Panc1 (cell line): ENCODE data around the gene MACIR. TPM values are rescaled to one million over a fixed set of nuclear protein-coding genes. Genes with fewer than 3 reads are reported as not detected.

Experiments used
- ATAC-seq: fragments of 200-7000 bp; cut with Tn5 transposase; 2 replicates; pipeline ENCODE4 v1.9.1; 2020; ENCODE audit warnings: mild to moderate bottlenecking, moderate library complexity
- BruUV-seq: library from RNA; stranded (reverse); fragments of 400-500 nt; replicated peaks from 2 replicates; lab custom pipeline; 2021; lab: Mats Ljungman, UMichigan
- CTCF ChIA-PET: fragments of 300-600 bp; sonication (Branson Sonifier 250); formaldehyde crosslinking; loops from one replicate; lab custom pipeline; 2022; ENCODE audit warnings: antibody characterized with exemption; lab: Charles Lee
- POLR2A ChIA-PET: fragments of 300-600 bp; sonication (Branson Sonifier 250); formaldehyde crosslinking; loops from one replicate; lab custom pipeline; 2022; ENCODE audit warnings: antibody characterized with exemption; lab: Charles Lee
- DNase-seq: peaks from one replicate; pipeline ENCODE4 v3.0.0-alpha.2; 2010; ENCODE audit warnings: low read depth, low spot score
- H3K27ac ChIP-seq: 2 replicates; pipeline ENCODE4 v1.5.1; 2011; ENCODE audit warnings: mild to moderate bottlenecking, low read length, inconsistent platforms
- H3K27me3 ChIP-seq: fragments of 200-500 bp; sonication (Bioruptor generic); 2 replicates; pipeline ENCODE4 v1.6.0; 2014; ENCODE audit warnings: low read length, inconsistent platforms; ENCODE audit not compliant: control insufficient read depth, insufficient read depth
- H3K36me3 ChIP-seq: fragments of 200-500 bp; sonication (Bioruptor generic); 2 replicates; pipeline ENCODE4 v1.5.1; 2014; ENCODE audit warnings: inconsistent platforms, mild to moderate bottlenecking, low read length, moderate library complexity; ENCODE audit not compliant: control insufficient read depth, insufficient read depth
- H3K4me1 ChIP-seq: 2 replicates; pipeline ENCODE4 v1.5.1; 2011; ENCODE audit warnings: inconsistent platforms, mild to moderate bottlenecking, low read length, moderate library complexity; ENCODE audit not compliant: control insufficient read depth, insufficient read depth
- H3K4me3 ChIP-seq, 2 experiments: 2 replicates each; pipeline ENCODE4 v1.5.1; 2011 to 2012; ENCODE audit warnings: low read depth in 2 of 2, low read length in 2 of 2, mild to moderate bottlenecking in 2 of 2, inconsistent platforms in 1 of 2, moderate library complexity in 1 of 2
- H3K9me3 ChIP-seq: fragments of 200-500 bp; sonication (Bioruptor generic); 2 replicates; pipeline ENCODE4 v1.5.1; 2014; ENCODE audit warnings: low read depth, mild to moderate bottlenecking, inconsistent platforms, low read length, moderate library complexity; ENCODE audit not compliant: control insufficient read depth, insufficient read depth
- POLR2AphosphoS5 ChIP-seq: IDR thresholded peaks from 2 replicates; pipeline ENCODE4 v1.6.1; 2012; ENCODE audit warnings: mild to moderate bottlenecking, low read depth, low read length, moderate library complexity
- SIN3A ChIP-seq: IDR thresholded peaks from 2 replicates; pipeline ENCODE4 v1.6.1; 2012; ENCODE audit warnings: low read depth, mild to moderate bottlenecking, low read length, moderate library complexity, borderline replicate concordance; ENCODE audit not compliant: insufficient read depth
- TCF7L2 ChIP-seq: IDR thresholded peaks from 2 replicates; pipeline ENCODE4 v1.6.1; 2011; ENCODE audit warnings: mild to moderate bottlenecking, low read depth, low read length, inconsistent platforms
- in situ Hi-C: cut with HindIII; loops from 2 replicates; pipeline ENCODE4 v1.10.0; 2016; ENCODE audit warnings: low sequenced_read_pairs, low pct_unique_long_range_greater_than_20kb
- intact Hi-C: fragments of 100-400 bp; cut with micrococcal nuclease; formaldehyde crosslinking; loops from one replicate; pipeline ENCODE4 v1.10.0; 2022; ENCODE audit not compliant: unreplicated experiment
- total RNA-seq: library from RNA; stranded (reverse); gene quantifications from one replicate; pipeline ENCODE4 v1.2.1, GENCODE V29; 2021; ENCODE audit not compliant: unreplicated experiment
- TF ChIP-seq, protein P1 (sequence below): fragments of 450-650 bp; IDR thresholded peaks from 2 replicates; pipeline ENCODE4 v1.5.1; 2017; ENCODE audit warnings: mild to moderate bottlenecking
- TF ChIP-seq, protein P2 (sequence below), 2 experiments: IDR thresholded peaks; 2 replicates each; pipeline ENCODE4 v1.6.1; 2011 to 2012; ENCODE audit warnings: low read depth in 2 of 2, control low read depth in 1 of 2, low read length in 1 of 2, mild to moderate bottlenecking in 1 of 2, moderate library complexity in 1 of 2; ENCODE audit not compliant: insufficient read depth in 1 of 2

The MACIR gene
- total RNA-seq, 1 experiment from 2014 or later = 11.0 TPM

DNA sequence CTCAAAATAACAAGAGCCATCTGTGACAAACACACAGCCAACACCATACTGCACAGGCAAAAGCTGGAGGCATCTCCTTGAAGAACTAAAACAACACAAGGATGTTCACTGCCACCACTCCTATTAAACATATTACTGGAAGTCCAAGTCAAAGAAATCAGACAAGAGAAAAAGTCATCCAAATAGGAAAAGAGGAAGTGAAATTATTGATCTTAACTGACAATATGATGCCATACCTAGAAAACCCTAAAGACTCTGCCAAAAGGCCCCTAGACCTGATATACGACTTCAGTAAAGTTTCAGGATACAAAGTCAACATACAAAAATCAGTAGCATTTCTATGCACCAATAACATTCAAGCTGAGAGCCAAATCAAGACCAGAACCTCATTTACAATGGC is 30.0 kb upstream of the MACIR start:
- ChIA-PET POLR2A (no interaction called here), CTCF (no interaction called here)
- Histone ChIP-seq H3K27ac (no peak overlapping the region), H3K9me3 (no peaks in the 10 kb centered on the region), H3K36me3 (no peaks in the 10 kb centered on the region), H3K4me3 (no peak overlapping the region), H3K4me1 (no peaks in the 10 kb centered on the region), H3K27me3 (no peaks in the 10 kb centered on the region)
- intact Hi-C loops (no loop called here), in situ Hi-C loops (no loop called here)
- ATAC-seq = no peak
- no peak for DNase-seq
- TF ChIP-seq SIN3A (no peak), POLR2AphosphoS5 (no peak), TCF7L2 (no peak)
- TF ChIP-seq, protein P1, sequence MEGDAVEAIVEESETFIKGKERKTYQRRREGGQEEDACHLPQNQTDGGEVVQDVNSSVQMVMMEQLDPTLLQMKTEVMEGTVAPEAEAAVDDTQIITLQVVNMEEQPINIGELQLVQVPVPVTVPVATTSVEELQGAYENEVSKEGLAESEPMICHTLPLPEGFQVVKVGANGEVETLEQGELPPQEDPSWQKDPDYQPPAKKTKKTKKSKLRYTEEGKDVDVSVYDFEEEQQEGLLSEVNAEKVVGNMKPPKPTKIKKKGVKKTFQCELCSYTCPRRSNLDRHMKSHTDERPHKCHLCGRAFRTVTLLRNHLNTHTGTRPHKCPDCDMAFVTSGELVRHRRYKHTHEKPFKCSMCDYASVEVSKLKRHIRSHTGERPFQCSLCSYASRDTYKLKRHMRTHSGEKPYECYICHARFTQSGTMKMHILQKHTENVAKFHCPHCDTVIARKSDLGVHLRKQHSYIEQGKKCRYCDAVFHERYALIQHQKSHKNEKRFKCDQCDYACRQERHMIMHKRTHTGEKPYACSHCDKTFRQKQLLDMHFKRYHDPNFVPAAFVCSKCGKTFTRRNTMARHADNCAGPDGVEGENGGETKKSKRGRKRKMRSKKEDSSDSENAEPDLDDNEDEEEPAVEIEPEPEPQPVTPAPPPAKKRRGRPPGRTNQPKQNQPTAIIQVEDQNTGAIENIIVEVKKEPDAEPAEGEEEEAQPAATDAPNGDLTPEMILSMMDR = no peak
- TF ChIP-seq, protein P2, sequence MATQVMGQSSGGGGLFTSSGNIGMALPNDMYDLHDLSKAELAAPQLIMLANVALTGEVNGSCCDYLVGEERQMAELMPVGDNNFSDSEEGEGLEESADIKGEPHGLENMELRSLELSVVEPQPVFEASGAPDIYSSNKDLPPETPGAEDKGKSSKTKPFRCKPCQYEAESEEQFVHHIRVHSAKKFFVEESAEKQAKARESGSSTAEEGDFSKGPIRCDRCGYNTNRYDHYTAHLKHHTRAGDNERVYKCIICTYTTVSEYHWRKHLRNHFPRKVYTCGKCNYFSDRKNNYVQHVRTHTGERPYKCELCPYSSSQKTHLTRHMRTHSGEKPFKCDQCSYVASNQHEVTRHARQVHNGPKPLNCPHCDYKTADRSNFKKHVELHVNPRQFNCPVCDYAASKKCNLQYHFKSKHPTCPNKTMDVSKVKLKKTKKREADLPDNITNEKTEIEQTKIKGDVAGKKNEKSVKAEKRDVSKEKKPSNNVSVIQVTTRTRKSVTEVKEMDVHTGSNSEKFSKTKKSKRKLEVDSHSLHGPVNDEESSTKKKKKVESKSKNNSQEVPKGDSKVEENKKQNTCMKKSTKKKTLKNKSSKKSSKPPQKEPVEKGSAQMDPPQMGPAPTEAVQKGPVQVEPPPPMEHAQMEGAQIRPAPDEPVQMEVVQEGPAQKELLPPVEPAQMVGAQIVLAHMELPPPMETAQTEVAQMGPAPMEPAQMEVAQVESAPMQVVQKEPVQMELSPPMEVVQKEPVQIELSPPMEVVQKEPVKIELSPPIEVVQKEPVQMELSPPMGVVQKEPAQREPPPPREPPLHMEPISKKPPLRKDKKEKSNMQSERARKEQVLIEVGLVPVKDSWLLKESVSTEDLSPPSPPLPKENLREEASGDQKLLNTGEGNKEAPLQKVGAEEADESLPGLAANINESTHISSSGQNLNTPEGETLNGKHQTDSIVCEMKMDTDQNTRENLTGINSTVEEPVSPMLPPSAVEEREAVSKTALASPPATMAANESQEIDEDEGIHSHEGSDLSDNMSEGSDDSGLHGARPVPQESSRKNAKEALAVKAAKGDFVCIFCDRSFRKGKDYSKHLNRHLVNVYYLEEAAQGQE (IDR thresholded peaks at IDR 0.05; ENCODE audit: insufficient read depth in 1 of 2, low read depth in 2 of 2, low read length in 1 of 2) = no peak
- BruUV-seq = no TSS peak

DNA sequence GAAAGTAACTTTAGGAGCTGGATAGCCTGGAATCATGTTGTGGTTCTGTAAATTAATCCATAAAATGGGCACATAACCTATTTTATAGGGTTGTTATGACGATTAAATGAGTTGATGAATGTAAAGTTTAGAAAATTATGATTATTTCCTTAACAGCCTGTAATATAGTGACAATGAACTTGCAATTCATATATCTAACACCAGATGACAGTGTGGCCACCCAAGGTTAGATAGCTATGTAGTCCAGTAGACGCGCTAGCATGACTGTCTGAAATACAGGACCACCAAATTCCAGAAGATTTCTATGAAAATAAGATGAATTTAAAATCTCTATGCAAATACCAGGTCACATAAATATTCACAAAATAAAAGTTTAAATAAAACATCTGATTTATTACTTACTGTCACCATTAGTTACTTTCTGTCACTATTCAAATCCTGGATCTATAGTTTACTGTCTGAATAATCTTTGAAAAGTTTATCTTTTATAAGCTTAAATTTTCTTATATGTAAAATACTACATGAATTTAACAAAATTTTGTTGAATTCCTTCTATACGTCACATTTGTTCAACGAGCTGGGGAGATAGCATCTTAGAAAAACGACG is 26.1 kb upstream of the MACIR start:
- no TSS peak for BruUV-seq
- intact Hi-C loops (loop anchor here (1.0 kb wide), 1 partner anchor 243 kb away; no protein-coding TSS in a partner anchor), in situ Hi-C loops (no loop called here)
- Histone ChIP-seq H3K27me3 (no peaks in the 10 kb centered on the region), H3K27ac (no peak overlapping the region), H3K36me3 (no peaks in the 10 kb centered on the region), H3K4me3 (no peak overlapping the region), H3K9me3 (no peaks in the 10 kb centered on the region), H3K4me1 (no peaks in the 10 kb centered on the region)
- TF ChIP-seq POLR2AphosphoS5 = no peak
- TF ChIP-seq, protein P1 = peak; percentile 87; the same call in 1 of the 2 replicates
- POLR2A ChIA-PET = no interaction called here
- DNase-seq = peak; percentile 39
- CTCF ChIA-PET = interaction anchor here (0.6 to 1.2 kb wide), 2 partner anchors 25 to 243 kb away, joined by 4 to 11 read pairs; no protein-coding TSS in a partner anchor
- ATAC-seq = peak; percentile 93
